GM18502 (cell line): Measurements from ENCODE around the gene ZNF253.
A peak's percentile ranks its signal among the peaks of the same experiment; 100 is the strongest.
"Not testable (repeated sequence)": the region's sequence is repeated elsewhere in the genome, so short reads cannot be mapped to it uniquely, and the experiment has no call there.

Experiments
- ATAC-seq: cut with Tn5 transposase; IDR thresholded peaks from one replicate; pipeline ENCODE4 v1.9.1; 2021; ENCODE audit warnings: mild to moderate bottlenecking; ENCODE audit not compliant: unreplicated experiment, poor library complexity

ZNF253 gene

GRCh38 chr19:19865750-19866610 is at the start of gene ZNF253:
Gene ZNF253 (plus strand): TSS chr19:19865882. CDS start chr19:19865997, 115 bp downstream.
- peak; percentile 92 for ATAC-seq

- no peak for ATAC-seq
Measured at GRCh38 chr19:19816679-19817078, 49.0 kb upstream of the ZNF253 start.

GRCh38 chr19:19817357-19817756 is 48.3 kb upstream of the ZNF253 start:
- ATAC-seq = no peak

GRCh38 chr19:19820774-19821320 is 44.8 kb upstream of the ZNF253 start:
- peak; percentile 1 for ATAC-seq

- ATAC-seq = peak; percentile 91
Measured at GRCh38 chr19:19821366-19821951, 44.2 kb upstream of the ZNF253 start, which contains the start of gene ZNF506. Gene ZNF506 (minus strand): TSS chr19:19821750. CDS start chr19:19821603, 147 bp downstream.

GRCh38 chr19:19821976-19822375 is 43.7 kb upstream of the ZNF253 start:
- ATAC-seq = peak; percentile 5

GRCh38 chr19:19823916-19824315 is 41.8 kb upstream of the ZNF253 start:
- peak; percentile 39 for ATAC-seq

- no peak for ATAC-seq
Measured at GRCh38 chr19:19826875-19827274, 38.8 kb upstream of the ZNF253 start.

- ATAC-seq = no peak
Measured at GRCh38 chr19:19835560-19836038, 30.1 kb upstream of the ZNF253 start.

GRCh38 chr19:19847781-19848180 is 17.9 kb upstream of the ZNF253 start:
- no peak for ATAC-seq

- no peak for ATAC-seq
Measured at GRCh38 chr19:19849056-19849455, 16.6 kb upstream of the ZNF253 start.

GRCh38 chr19:19851740-19852139 is 13.9 kb upstream of the ZNF253 start:
- ATAC-seq = not testable (repeated sequence)

GRCh38 chr19:19858751-19859150 is 6.9 kb upstream of the ZNF253 start:
- ATAC-seq = no peak

- no peak for ATAC-seq
Measured at GRCh38 chr19:19860756-19861390, 4.8 kb upstream of the ZNF253 start.

- ATAC-seq = no peak
Measured at GRCh38 chr19:19866611-19867248, 1.0 kb downstream of the ZNF253 start.

GRCh38 chr19:19870086-19870485 is 4.4 kb downstream of the ZNF253 start:
- not testable (repeated sequence) for ATAC-seq

- no peak for ATAC-seq
Measured at GRCh38 chr19:19871932-19872331, 6.2 kb downstream of the ZNF253 start.

GRCh38 chr19:19873381-19873780 is 7.7 kb downstream of the ZNF253 start:
- no peak for ATAC-seq

GRCh38 chr19:19877724-19878123 is 12.0 kb downstream of the ZNF253 start:
- ATAC-seq = no peak

GRCh38 chr19:19884583-19884982 is 18.9 kb downstream of the ZNF253 start:
- no peak for ATAC-seq
